ENCODE results near the gene C1QBP.

Gene C1QBP

DNA sequence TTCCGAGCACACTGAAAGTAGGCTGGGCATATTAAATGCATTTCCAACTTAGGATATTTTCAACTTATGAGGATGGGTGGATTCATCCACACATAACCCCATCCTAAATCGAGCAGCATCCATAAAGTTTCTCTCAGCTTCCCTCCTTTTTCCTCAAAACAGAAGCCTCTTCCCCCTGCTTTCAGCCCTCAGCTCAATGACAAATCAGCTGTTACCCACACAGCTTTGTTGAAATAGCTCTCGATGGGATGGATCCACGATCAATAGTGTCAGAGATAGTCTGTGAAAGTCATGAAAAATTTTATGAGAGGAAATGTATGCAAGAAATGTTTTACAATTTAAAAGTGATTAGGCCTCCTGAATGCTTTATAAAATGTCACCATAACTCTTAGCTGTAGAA lies 27.3 kb upstream of the C1QBP start:
- H3K79me2 ChIP-seq (ENCODE audit: insufficient read depth, low read depth): peaks cover 17% of the 10 kb centered on the region; the same call in 1 of the 2 replicates
- H2AFZ ChIP-seq (ENCODE audit: low read depth): no peak overlapping the region
- H3K4me2 ChIP-seq: no peak overlapping the region
- no peaks in the 10 kb centered on the region for H3K27me3 ChIP-seq (ENCODE audit: insufficient read depth, low read depth)
- no peaks in the 10 kb centered on the region for H3K4me1 ChIP-seq (ENCODE audit: low read depth, poor library complexity, severe bottlenecking)
- TF ChIP-seq, protein P1, sequence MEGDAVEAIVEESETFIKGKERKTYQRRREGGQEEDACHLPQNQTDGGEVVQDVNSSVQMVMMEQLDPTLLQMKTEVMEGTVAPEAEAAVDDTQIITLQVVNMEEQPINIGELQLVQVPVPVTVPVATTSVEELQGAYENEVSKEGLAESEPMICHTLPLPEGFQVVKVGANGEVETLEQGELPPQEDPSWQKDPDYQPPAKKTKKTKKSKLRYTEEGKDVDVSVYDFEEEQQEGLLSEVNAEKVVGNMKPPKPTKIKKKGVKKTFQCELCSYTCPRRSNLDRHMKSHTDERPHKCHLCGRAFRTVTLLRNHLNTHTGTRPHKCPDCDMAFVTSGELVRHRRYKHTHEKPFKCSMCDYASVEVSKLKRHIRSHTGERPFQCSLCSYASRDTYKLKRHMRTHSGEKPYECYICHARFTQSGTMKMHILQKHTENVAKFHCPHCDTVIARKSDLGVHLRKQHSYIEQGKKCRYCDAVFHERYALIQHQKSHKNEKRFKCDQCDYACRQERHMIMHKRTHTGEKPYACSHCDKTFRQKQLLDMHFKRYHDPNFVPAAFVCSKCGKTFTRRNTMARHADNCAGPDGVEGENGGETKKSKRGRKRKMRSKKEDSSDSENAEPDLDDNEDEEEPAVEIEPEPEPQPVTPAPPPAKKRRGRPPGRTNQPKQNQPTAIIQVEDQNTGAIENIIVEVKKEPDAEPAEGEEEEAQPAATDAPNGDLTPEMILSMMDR (conservative IDR thresholded peaks at IDR 0.05; ENCODE audit: low read depth, low read length): no peak
- H3K9ac ChIP-seq: no peak overlapping the region
- no peaks in the 10 kb centered on the region for H3K36me3 ChIP-seq (ENCODE audit: insufficient read depth)
- no peak overlapping the region for H3K27ac ChIP-seq
- no peaks in the 10 kb centered on the region for H4K20me1 ChIP-seq (ENCODE audit: insufficient read depth)
- H3K4me3 ChIP-seq (IDR thresholded peaks at IDR 0.05; ENCODE audit: insufficient read depth, low read depth, low read length): no peak overlapping the region

DNA sequence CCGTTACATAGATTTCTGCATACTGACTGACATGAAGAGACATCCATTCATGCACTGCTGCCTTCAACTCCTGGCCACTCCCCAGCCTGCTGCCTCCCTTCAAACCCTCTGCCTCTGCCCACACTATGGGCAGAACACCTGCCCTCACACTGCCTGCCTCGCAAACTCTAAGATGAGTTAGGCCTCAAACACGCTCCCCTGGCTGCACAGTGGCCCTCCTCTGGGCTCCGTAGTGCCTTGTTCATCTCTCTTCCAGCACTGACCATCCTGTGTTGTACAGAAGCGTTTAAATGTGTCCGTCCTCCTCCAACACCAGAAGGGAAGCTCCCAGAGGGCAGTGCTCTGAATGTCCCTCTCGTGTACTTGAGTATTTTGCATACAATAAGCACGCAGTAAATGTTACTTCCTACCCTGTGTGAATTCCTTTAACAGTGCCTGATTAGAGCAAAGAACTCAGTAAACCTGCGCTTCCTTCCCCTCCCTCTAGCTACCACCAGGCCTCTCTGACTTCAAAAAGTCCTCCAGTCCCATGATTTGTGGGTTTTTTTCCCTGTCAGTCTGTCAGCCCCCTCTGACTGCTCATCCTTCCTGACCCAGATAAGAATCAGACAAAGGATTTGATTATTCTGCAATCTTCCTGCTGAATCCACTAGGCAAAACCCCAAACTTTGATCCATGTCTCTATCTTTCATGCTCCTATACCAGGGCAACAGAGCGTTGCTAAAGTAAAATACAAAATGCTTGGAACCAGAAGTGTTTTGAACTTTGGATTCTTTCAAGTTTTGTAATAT lies 26.0 kb upstream of the C1QBP start:
- Histone ChIP-seq H2AFZ (ENCODE audit: low read depth) (no peak overlapping the region), H3K4me3 (IDR thresholded peaks at IDR 0.05; ENCODE audit: insufficient read depth, low read depth, low read length) (no peak overlapping the region), H3K4me2 (no peak overlapping the region), H3K4me1 (ENCODE audit: low read depth, poor library complexity, severe bottlenecking) (no peaks in the 10 kb centered on the region), H3K79me2 (ENCODE audit: insufficient read depth, low read depth) (peaks cover 17% of the 10 kb centered on the region; the same call in 1 of the 2 replicates), H3K27ac (no peak overlapping the region), H3K36me3 (ENCODE audit: insufficient read depth) (no peaks in the 10 kb centered on the region), H3K9ac (no peak overlapping the region), H4K20me1 (ENCODE audit: insufficient read depth) (no peaks in the 10 kb centered on the region), H3K27me3 (ENCODE audit: insufficient read depth, low read depth) (no peaks in the 10 kb centered on the region)
- TF ChIP-seq, protein P1 (conservative IDR thresholded peaks at IDR 0.05; ENCODE audit: low read depth, low read length): no peak

DNA sequence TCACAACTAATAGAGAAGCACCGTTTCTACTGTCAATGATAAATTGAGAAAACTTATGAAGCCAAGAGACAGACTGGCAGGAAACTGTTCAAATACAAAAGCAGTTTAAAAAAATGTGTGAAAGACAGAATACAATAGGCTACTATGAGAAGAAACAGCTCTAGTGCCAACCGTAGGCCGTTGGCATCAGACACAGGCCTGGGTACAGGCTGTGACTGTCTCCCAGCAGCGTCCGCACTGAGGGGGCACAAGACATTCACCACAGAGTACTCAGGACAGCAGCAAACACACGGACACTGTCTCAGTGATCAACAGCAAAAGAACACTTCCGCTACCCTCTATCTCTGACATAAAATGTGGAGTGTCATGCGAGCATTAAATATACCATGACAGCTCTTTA lies 7.8 kb upstream of the C1QBP start:
- TF ChIP-seq, protein P1 (conservative IDR thresholded peaks at IDR 0.05; ENCODE audit: low read depth, low read length): no peak
- no peak overlapping the region for H3K27ac ChIP-seq
- no peaks in the 10 kb centered on the region for H3K36me3 ChIP-seq (ENCODE audit: insufficient read depth)

DNA sequence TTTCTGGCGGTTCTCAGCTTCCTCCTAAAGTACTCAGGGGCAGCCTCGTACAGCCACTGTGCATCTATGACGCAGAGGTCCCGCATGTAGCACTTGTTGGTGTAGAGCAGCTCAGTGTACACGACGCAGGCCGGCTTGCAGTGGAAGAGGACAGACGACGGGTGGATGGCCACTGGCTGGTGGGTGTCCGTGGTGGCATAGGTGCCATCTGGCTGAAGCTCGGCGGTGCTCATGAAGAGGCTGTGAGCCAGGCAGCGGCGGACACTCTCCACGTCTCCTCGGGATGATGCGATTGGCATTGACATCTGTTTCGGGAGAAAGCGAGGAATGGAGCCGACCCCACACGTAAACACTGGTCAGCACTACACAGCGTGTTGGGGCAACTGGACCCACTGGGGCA lies 5.3 kb upstream of the C1QBP start:
- Histone ChIP-seq H4K20me1 (ENCODE audit: insufficient read depth) (no peaks in the 10 kb centered on the region), H3K4me1 (ENCODE audit: low read depth, poor library complexity, severe bottlenecking) (no peaks in the 10 kb centered on the region), H3K79me2 (ENCODE audit: insufficient read depth, low read depth) (no peaks in the 10 kb centered on the region), H3K4me3 (IDR thresholded peaks at IDR 0.05; ENCODE audit: insufficient read depth, low read depth, low read length) (no peak overlapping the region), H2AFZ (ENCODE audit: low read depth) (no peak overlapping the region), H3K27ac (no peak overlapping the region), H3K4me2 (no peak overlapping the region), H3K9ac (no peak overlapping the region), H3K36me3 (ENCODE audit: insufficient read depth) (no peaks in the 10 kb centered on the region), H3K27me3 (ENCODE audit: insufficient read depth, low read depth) (no peaks in the 10 kb centered on the region)
- TF ChIP-seq, protein P1 (conservative IDR thresholded peaks at IDR 0.05; ENCODE audit: low read depth, low read length): no peak

More for the DNA sequence above, 7.8 kb upstream of the C1QBP start:
- Histone ChIP-seq H4K20me1 (ENCODE audit: insufficient read depth) (no peaks in the 10 kb centered on the region), H3K4me1 (ENCODE audit: low read depth, poor library complexity, severe bottlenecking) (no peaks in the 10 kb centered on the region), H2AFZ (ENCODE audit: low read depth) (no peak overlapping the region), H3K4me2 (no peak overlapping the region), H3K79me2 (ENCODE audit: insufficient read depth, low read depth) (no peaks in the 10 kb centered on the region), H3K9ac (no peak overlapping the region), H3K4me3 (IDR thresholded peaks at IDR 0.05; ENCODE audit: insufficient read depth, low read depth, low read length) (no peak overlapping the region), H3K27me3 (ENCODE audit: insufficient read depth, low read depth) (no peaks in the 10 kb centered on the region)

All from KMS-11 (cell line).